ENCODE data around the gene GJC1.
A peak's percentile ranks its signal among the peaks of the same experiment; 100 is the strongest.

The GJC1 gene

GRCh38 chr17:44770166-44770925 is 59.7 kb downstream of the GJC1 start:
- no peaks in the 10 kb centered on the region for H3K27me3 ChIP-seq (ENCODE audit: low read depth, low read length)
- H3K27ac ChIP-seq (ENCODE audit: low read length) = no peak overlapping the region; the same call in 1 of the 2 replicates
- TF ChIP-seq CTCF (IDR thresholded peaks at IDR 0.05; ENCODE audit: low read depth, low read length) = no peak
- TF ChIP-seq EZH2phosphoT487 (IDR thresholded peaks at IDR 0.05; ENCODE audit: low read depth) = no peak
- H3K4me2 ChIP-seq (ENCODE audit: low read length) = peak overlapping the region; percentile 0; the same call in 1 of the 2 replicates
- H3K9ac ChIP-seq (ENCODE audit: low read length) = no peak overlapping the region
- H2AFZ ChIP-seq (ENCODE audit: low read depth, low read length) = no peak overlapping the region
- H3K4me1 ChIP-seq (ENCODE audit: low read length) = peaks cover 67% of the 10 kb centered on the region
- H3K79me2 ChIP-seq (ENCODE audit: low read length) = no peaks in the 10 kb centered on the region
- H3K9me3 ChIP-seq (ENCODE audit: insufficient read depth, low read length) = no peaks in the 10 kb centered on the region
- no peaks in the 10 kb centered on the region for H4K20me1 ChIP-seq (ENCODE audit: insufficient read depth, low read length)
- no peak overlapping the region for H3K4me3 ChIP-seq (ENCODE audit: low read length)
- no peaks in the 10 kb centered on the region for H3K36me3 ChIP-seq (replicated peaks; ENCODE audit: low read depth, low read length)

GRCh38 chr17:44769647-44770084 is 60.4 kb downstream of the GJC1 start:
- Histone ChIP-seq H4K20me1 (ENCODE audit: insufficient read depth, low read length) (no peaks in the 10 kb centered on the region), H2AFZ (ENCODE audit: low read depth, low read length) (no peak overlapping the region), H3K9ac (ENCODE audit: low read length) (no peak overlapping the region), H3K36me3 (replicated peaks; ENCODE audit: low read depth, low read length) (no peaks in the 10 kb centered on the region), H3K27me3 (ENCODE audit: low read depth, low read length) (no peaks in the 10 kb centered on the region), H3K4me3 (ENCODE audit: low read length) (no peak overlapping the region), H3K4me1 (ENCODE audit: low read length) (peaks cover 66% of the 10 kb centered on the region), H3K9me3 (ENCODE audit: insufficient read depth, low read length) (no peaks in the 10 kb centered on the region), H3K27ac (ENCODE audit: low read length) (no peak overlapping the region), H3K4me2 (ENCODE audit: low read length) (peak overlapping the region; percentile 0; the same call in 1 of the 2 replicates), H3K79me2 (ENCODE audit: low read length) (no peaks in the 10 kb centered on the region)
- TF ChIP-seq CTCF (IDR thresholded peaks at IDR 0.05; ENCODE audit: low read depth, low read length) (no peak), EZH2phosphoT487 (IDR thresholded peaks at IDR 0.05; ENCODE audit: low read depth) (no peak)

GRCh38 chr17:44769230-44769629 is 60.9 kb downstream of the GJC1 start:
- Histone ChIP-seq H3K4me3 (ENCODE audit: low read length) (no peak overlapping the region), H3K4me1 (ENCODE audit: low read length) (peaks cover 62% of the 10 kb centered on the region), H3K36me3 (replicated peaks; ENCODE audit: low read depth, low read length) (no peaks in the 10 kb centered on the region), H3K9ac (ENCODE audit: low read length) (no peak overlapping the region), H2AFZ (ENCODE audit: low read depth, low read length) (no peak overlapping the region), H4K20me1 (ENCODE audit: insufficient read depth, low read length) (no peaks in the 10 kb centered on the region), H3K27ac (ENCODE audit: low read length) (no peak overlapping the region), H3K4me2 (ENCODE audit: low read length) (0 out of 2 replicates have a peak overlapping the region, but pooled peaks have one; percentile 0), H3K27me3 (ENCODE audit: low read depth, low read length) (no peaks in the 10 kb centered on the region), H3K9me3 (ENCODE audit: insufficient read depth, low read length) (no peaks in the 10 kb centered on the region), H3K79me2 (ENCODE audit: low read length) (no peaks in the 10 kb centered on the region)
- TF ChIP-seq CTCF (IDR thresholded peaks at IDR 0.05; ENCODE audit: low read depth, low read length) (no peak), EZH2phosphoT487 (IDR thresholded peaks at IDR 0.05; ENCODE audit: low read depth) (no peak)

- TF ChIP-seq EZH2phosphoT487 (IDR thresholded peaks at IDR 0.05; ENCODE audit: low read depth) = no peak
- TF ChIP-seq CTCF (IDR thresholded peaks at IDR 0.05; ENCODE audit: low read depth, low read length) = no peak
- no peak overlapping the region for H2AFZ ChIP-seq (ENCODE audit: low read depth, low read length)
- no peaks in the 10 kb centered on the region for H3K79me2 ChIP-seq (ENCODE audit: low read length)
- no peaks in the 10 kb centered on the region for H3K27me3 ChIP-seq (ENCODE audit: low read depth, low read length)
- H3K4me1 ChIP-seq (ENCODE audit: low read length) = peaks cover 60% of the 10 kb centered on the region
- peak overlapping the region; percentile 60; the same call in 1 of the 2 replicates for H3K27ac ChIP-seq (ENCODE audit: low read length)
- peak overlapping the region; percentile 87 for H3K4me2 ChIP-seq (ENCODE audit: low read length)
- H3K9ac ChIP-seq (ENCODE audit: low read length) = peak overlapping the region; percentile 55; the same call in 1 of the 2 replicates
- no peaks in the 10 kb centered on the region for H3K36me3 ChIP-seq (replicated peaks; ENCODE audit: low read depth, low read length)
- H3K9me3 ChIP-seq (ENCODE audit: insufficient read depth, low read length) = no peaks in the 10 kb centered on the region
- no peaks in the 10 kb centered on the region for H4K20me1 ChIP-seq (ENCODE audit: insufficient read depth, low read length)
- H3K4me3 ChIP-seq (ENCODE audit: low read length) = no peak overlapping the region
Observed at GRCh38 chr17:44768505-44769142, 61.5 kb downstream of the GJC1 start.

All from OCI-LY3 (cell line).